G401 (cell line): ENCODE measurements around the gene ADRM1. TPM values are rescaled to one million over a fixed set of nuclear protein-coding genes. Genes with fewer than 3 reads are reported as not detected.

ENCODE experiments used
- DNase-seq: peaks from one replicate; pipeline ENCODE4 v3.0.0-alpha.2; 2015; ENCODE audit warnings: low spot score
- in situ Hi-C: cut with HindIII; loops from 2 replicates; pipeline ENCODE4 v1.10.0; 2016; ENCODE audit warnings: low sequenced_read_pairs, mixed read lengths
- total RNA-seq: library from RNA; depleted of rRNA; stranded (reverse); fragments of >200 nt; shearing (Covaris generic); gene quantifications from 2 replicates; pipeline ENCODE4 v1.2.3, GENCODE V29; 2014

Gene ADRM1
- total RNA-seq, 1 experiment from 2014 or later: 209 TPM

GRCh38 chr20:62306414-62307187 lies 3.8 kb downstream of the ADRM1 start:
- no peak for DNase-seq

GRCh38 chr20:62307226-62308101 lies 4.7 kb downstream of the ADRM1 start:
- in situ Hi-C loops: no loop called here
- no peak for DNase-seq

More at GRCh38 chr20:62306414-62307187, 3.8 kb downstream of the ADRM1 start:
- in situ Hi-C loops: no loop called here

- peak; percentile 92 for DNase-seq
- in situ Hi-C loops: no loop called here
Observed at GRCh38 chr20:62308102-62308822, 5.5 kb downstream of the ADRM1 start.

- in situ Hi-C loops: no loop called here
Observed at GRCh38 chr20:62309198-62309944, 6.6 kb downstream of the ADRM1 start.

GRCh38 chr20:62309947-62310756 lies 7.4 kb downstream of the ADRM1 start:
- in situ Hi-C loops: no loop called here
- no peak for DNase-seq

More at GRCh38 chr20:62309198-62309944, 6.6 kb downstream of the ADRM1 start:
- DNase-seq: no peak

- in situ Hi-C loops: no loop called here
- peak; percentile 93 for DNase-seq
Observed at GRCh38 chr20:62310757-62311121, 7.9 kb downstream of the ADRM1 start.

GRCh38 chr20:62311150-62311549 lies 8.4 kb downstream of the ADRM1 start:
- in situ Hi-C loops: no loop called here
- DNase-seq: no peak

- in situ Hi-C loops: no loop called here
Observed at GRCh38 chr20:62311832-62312661, 9.2 kb downstream of the ADRM1 start.

GRCh38 chr20:62312662-62312977 lies 9.8 kb downstream of the ADRM1 start:
- in situ Hi-C loops: no loop called here
- DNase-seq: no peak

More at GRCh38 chr20:62311832-62312661, 9.2 kb downstream of the ADRM1 start:
- no peak for DNase-seq

- in situ Hi-C loops: no loop called here
- no peak for DNase-seq
Observed at GRCh38 chr20:62313021-62313420, 10.2 kb downstream of the ADRM1 start.

- in situ Hi-C loops: no loop called here
- DNase-seq: no peak
Observed at GRCh38 chr20:62313460-62314338, 10.9 kb downstream of the ADRM1 start.

- DNase-seq: no peak
- in situ Hi-C loops: no loop called here
Observed at GRCh38 chr20:62314339-62314638, 11.5 kb downstream of the ADRM1 start.

- in situ Hi-C loops: no loop called here
- DNase-seq: no peak
Observed at GRCh38 chr20:62314711-62315302, 12.0 kb downstream of the ADRM1 start.

GRCh38 chr20:62315773-62316172 lies 13.0 kb downstream of the ADRM1 start:
- DNase-seq: no peak
- in situ Hi-C loops: no loop called here

- in situ Hi-C loops: no loop called here
- DNase-seq: peak; percentile 90
Observed at GRCh38 chr20:62316331-62317166, 13.8 kb downstream of the ADRM1 start.
